Endothelial cell of umbilical vein (primary cell): ENCODE measurements around the gene TNFSF13.

Experiments
- CTCF ChIP-seq, 2 donors: IDR thresholded peaks; 1 replicate in 1 of 2; 2 replicates in 1 of 2; pipeline ENCODE4 v1.5.1; 2011; ENCODE audit warnings: low read length in 2 of 2, mild to moderate bottlenecking in 2 of 2, moderate library complexity in 2 of 2, control low read depth in 1 of 2, inconsistent platforms in 1 of 2, low read depth in 1 of 2; ENCODE audit not compliant: insufficient read depth in 1 of 2; ENCODE audit errors: extremely low read depth in 1 of 2
- JUN ChIP-seq: IDR thresholded peaks from 2 replicates; pipeline ENCODE4 v1.6.1; 2011; ENCODE audit warnings: borderline replicate concordance, low read depth; ENCODE audit not compliant: insufficient read length, insufficient read depth

GRCh38 chr17:7549401-7550055, 9.0 kb upstream of the TNFSF13 start:
- TF ChIP-seq CTCF (IDR thresholded peaks at IDR 0.05; ENCODE audit: extremely low read depth in 1 of 2, insufficient read depth in 1 of 2, low read depth in 1 of 2, low read length in 2 of 2) (no peak), JUN (no peak)
